GM12892 (cell line): ENCODE results near the gene TIE1.

Experiments used
- POLR2A ChIP-seq: IDR thresholded peaks from 2 replicates; pipeline ENCODE4 v1.6.1; 2011; ENCODE audit warnings: low read depth, low read length, control low read depth
- POLR2AphosphoS5 ChIP-seq: IDR thresholded peaks from 2 replicates; pipeline ENCODE4 v1.6.1; 2011; ENCODE audit warnings: low read depth, low read length, control low read depth

GRCh38 chr1:43306688-43307457 lies 6.1 kb downstream of the TIE1 start:
- TF ChIP-seq POLR2A (no peak), POLR2AphosphoS5 (no peak)
